Thyroid gland (tissue), 4 donors: Measurements from ENCODE around the gene TMEM266.

Source experiments
- CTCF ChIP-seq, 6 experiments: fragments of 200-600 bp in 3 of 6; fragments of 450-650 bp in 3 of 6; sonication (generic) in 3 of 6; IDR thresholded peaks; one replicate each; pipeline ENCODE4 v1.5.1; 2016 to 2019; ENCODE audit warnings: antibody characterized with exemption in 6 of 6, mild to moderate bottlenecking in 2 of 6, inconsistent platforms in 1 of 6, moderate library complexity in 1 of 6
- POLR2A ChIP-seq, 2 donors: fragments of 450-650 bp; IDR thresholded peaks; one replicate each; pipeline ENCODE4 v1.6.1; 2017; ENCODE audit warnings: antibody characterized with exemption in 2 of 2, mild to moderate bottlenecking in 2 of 2, moderate library complexity in 1 of 2

GRCh38 chr15:76059320-76060117 is at the start of gene TMEM266:
- TF ChIP-seq CTCF (IDR thresholded peaks at IDR 0.05) = no peak
- no peak for TF ChIP-seq POLR2A (IDR thresholded peaks at IDR 0.05)
